ENCODE data around the gene KRIT1.

KRIT1 gene

DNA sequence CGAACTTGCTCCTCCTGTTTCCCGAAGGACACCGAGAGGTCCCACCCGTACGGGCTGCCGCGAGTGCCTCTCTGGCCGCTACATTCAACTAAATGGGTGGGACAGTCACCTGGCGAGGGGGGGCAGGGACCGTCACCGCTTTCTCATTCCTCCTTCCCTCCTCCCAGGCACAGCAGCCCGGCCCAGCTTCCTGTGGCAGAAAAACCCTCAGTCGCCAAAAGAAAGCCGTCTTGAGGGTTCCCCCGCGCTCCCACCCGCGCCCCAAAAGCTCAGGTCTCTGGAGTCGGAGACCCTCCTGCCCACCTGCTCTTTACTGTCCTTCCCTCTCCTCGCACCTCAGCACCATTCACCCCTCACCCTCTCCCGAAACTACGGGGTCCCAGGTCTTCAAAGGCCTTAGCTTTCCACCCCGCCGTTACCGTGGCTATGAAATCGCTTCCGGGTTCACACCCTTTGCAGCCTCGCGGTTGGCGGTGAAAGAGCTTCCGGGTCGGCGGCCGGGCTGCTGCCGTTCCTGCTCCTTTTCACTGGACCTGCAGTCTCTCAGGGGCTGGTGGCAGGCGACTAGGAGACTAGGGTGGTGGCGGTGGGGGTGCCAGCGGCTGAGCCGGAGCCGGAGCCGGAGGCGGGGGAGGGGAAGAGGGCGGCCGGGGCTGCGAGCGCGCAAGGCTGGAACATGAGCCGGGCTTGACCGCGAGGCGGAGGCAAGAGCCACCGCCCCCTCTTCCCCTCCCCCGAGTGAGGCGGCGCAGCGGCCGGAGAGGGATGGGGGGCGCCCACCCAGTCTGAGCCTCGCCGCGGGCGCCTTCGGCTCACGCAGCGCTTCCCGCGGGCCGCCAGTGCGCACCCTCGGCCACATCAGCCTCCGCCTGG lies at the start of gene KRIT1, which contains the start of gene ANKIB1:
KRIT1 (minus strand) TSS at position 428 of the 873 bp plus-strand sequence. CDS start 3,779 bp downstream, outside the sequence.
ANKIB1 (plus strand) TSS at position 488 of the 873 bp plus-strand sequence. CDS start 49,005 bp downstream, outside the sequence.
- peak; percentile 88 for ATAC-seq
- TF ChIP-seq ESRRG (CRISPR knock-in tag; IDR thresholded peaks at IDR 0.05) (no peak), ZNF8 (CRISPR knock-in tag; IDR thresholded peaks at IDR 0.05) (0 out of 2 replicates have a peak, but pooled peaks have one; percentile 10), ZNF70 (CRISPR knock-in tag; IDR thresholded peaks at IDR 0.05) (no peak), OSR1 (CRISPR knock-in tag; IDR thresholded peaks at IDR 0.05) (no peak)
- TF ChIP-seq, protein P1, sequence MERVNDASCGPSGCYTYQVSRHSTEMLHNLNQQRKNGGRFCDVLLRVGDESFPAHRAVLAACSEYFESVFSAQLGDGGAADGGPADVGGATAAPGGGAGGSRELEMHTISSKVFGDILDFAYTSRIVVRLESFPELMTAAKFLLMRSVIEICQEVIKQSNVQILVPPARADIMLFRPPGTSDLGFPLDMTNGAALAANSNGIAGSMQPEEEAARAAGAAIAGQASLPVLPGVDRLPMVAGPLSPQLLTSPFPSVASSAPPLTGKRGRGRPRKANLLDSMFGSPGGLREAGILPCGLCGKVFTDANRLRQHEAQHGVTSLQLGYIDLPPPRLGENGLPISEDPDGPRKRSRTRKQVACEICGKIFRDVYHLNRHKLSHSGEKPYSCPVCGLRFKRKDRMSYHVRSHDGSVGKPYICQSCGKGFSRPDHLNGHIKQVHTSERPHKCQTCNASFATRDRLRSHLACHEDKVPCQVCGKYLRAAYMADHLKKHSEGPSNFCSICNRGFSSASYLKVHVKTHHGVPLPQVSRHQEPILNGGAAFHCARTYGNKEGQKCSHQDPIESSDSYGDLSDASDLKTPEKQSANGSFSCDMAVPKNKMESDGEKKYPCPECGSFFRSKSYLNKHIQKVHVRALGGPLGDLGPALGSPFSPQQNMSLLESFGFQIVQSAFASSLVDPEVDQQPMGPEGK (CRISPR knock-in tag; IDR thresholded peaks at IDR 0.05; ENCODE audit: borderline replicate concordance) = no peak
- TF ChIP-seq, protein P2, sequence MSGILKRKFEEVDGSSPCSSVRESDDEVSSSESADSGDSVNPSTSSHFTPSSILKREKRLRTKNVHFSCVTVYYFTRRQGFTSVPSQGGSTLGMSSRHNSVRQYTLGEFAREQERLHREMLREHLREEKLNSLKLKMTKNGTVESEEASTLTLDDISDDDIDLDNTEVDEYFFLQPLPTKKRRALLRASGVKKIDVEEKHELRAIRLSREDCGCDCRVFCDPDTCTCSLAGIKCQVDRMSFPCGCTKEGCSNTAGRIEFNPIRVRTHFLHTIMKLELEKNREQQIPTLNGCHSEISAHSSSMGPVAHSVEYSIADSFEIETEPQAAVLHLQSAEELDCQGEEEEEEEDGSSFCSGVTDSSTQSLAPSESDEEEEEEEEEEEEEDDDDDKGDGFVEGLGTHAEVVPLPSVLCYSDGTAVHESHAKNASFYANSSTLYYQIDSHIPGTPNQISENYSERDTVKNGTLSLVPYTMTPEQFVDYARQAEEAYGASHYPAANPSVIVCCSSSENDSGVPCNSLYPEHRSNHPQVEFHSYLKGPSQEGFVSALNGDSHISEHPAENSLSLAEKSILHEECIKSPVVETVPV (CRISPR knock-in tag; IDR thresholded peaks at IDR 0.05) = no peak

- TF ChIP-seq RARB (CRISPR knock-in tag; IDR thresholded peaks at IDR 0.05) (no peak), ZNF8 (CRISPR knock-in tag; IDR thresholded peaks at IDR 0.05) (no peak), ZNF70 (CRISPR knock-in tag; IDR thresholded peaks at IDR 0.05) (no peak), ZNF565 (CRISPR knock-in tag; conservative IDR thresholded peaks at IDR 0.05; ENCODE audit: low read depth) (no peak), ZFP30 (CRISPR knock-in tag; IDR thresholded peaks at IDR 0.05) (no peak), GLIS3 (CRISPR knock-in tag; IDR thresholded peaks at IDR 0.05) (no peak), TCF4 (CRISPR knock-in tag; IDR thresholded peaks at IDR 0.05; ENCODE audit: borderline replicate concordance) (no peak), ESRRG (CRISPR knock-in tag; IDR thresholded peaks at IDR 0.05) (no peak)
- TF ChIP-seq, protein P1 (CRISPR knock-in tag; IDR thresholded peaks at IDR 0.05; ENCODE audit: borderline replicate concordance) = no peak
- TF ChIP-seq, protein P3, sequence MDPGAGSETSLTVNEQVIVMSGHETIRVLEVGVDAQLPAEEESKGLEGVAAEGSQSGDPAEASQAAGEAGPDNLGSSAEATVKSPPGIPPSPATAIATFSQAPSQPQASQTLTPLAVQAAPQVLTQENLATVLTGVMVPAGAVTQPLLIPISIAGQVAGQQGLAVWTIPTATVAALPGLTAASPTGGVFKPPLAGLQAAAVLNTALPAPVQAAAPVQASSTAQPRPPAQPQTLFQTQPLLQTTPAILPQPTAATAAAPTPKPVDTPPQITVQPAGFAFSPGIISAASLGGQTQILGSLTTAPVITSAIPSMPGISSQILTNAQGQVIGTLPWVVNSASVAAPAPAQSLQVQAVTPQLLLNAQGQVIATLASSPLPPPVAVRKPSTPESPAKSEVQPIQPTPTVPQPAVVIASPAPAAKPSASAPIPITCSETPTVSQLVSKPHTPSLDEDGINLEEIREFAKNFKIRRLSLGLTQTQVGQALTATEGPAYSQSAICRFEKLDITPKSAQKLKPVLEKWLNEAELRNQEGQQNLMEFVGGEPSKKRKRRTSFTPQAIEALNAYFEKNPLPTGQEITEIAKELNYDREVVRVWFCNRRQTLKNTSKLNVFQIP (CRISPR knock-in tag; IDR thresholded peaks at IDR 0.05; ENCODE audit: borderline replicate concordance, low read depth) = no peak
- TF ChIP-seq, protein P2 (CRISPR knock-in tag; IDR thresholded peaks at IDR 0.05) = no peak
- no peak for ATAC-seq
Observed at GRCh38 chr7:92295391-92295790, 49.7 kb upstream of the KRIT1 start.

GRCh38 chr7:92293896-92294590 lies 48.3 kb upstream of the KRIT1 start:
- ATAC-seq = peak; percentile 36; the same call in 1 of the 3 replicates
- TF ChIP-seq, protein P1 (CRISPR knock-in tag; IDR thresholded peaks at IDR 0.05; ENCODE audit: borderline replicate concordance) = no peak
- TF ChIP-seq ESRRG (CRISPR knock-in tag; IDR thresholded peaks at IDR 0.05) (no peak), SNAI2 (CRISPR knock-in tag; IDR thresholded peaks at IDR 0.05) (no peak), ZC3H10 (CRISPR knock-in tag; IDR thresholded peaks at IDR 0.05) (no peak), ZNF8 (CRISPR knock-in tag; IDR thresholded peaks at IDR 0.05) (no peak), RARB (CRISPR knock-in tag; IDR thresholded peaks at IDR 0.05) (no peak), PPARA (CRISPR knock-in tag; IDR thresholded peaks at IDR 0.05; ENCODE audit: borderline replicate concordance) (no peak), OSR1 (CRISPR knock-in tag; IDR thresholded peaks at IDR 0.05) (no peak), CSDC2 (CRISPR knock-in tag; IDR thresholded peaks at IDR 0.05) (no peak)
- TF ChIP-seq, protein P3 (CRISPR knock-in tag; IDR thresholded peaks at IDR 0.05; ENCODE audit: borderline replicate concordance, low read depth) = no peak

Data from SK-N-SH treated with all-trans-retinoic acid at 6 μM for 48 hours (cell line).